H9 (cell line): Measurements from ENCODE around the gene B3GNT9. TPM values are rescaled to one million over a fixed set of nuclear protein-coding genes. Genes with fewer than 3 reads are reported as not detected.

ENCODE experiments used
- DNase-seq: peaks from one replicate; pipeline ENCODE4 v3.0.0-alpha.2; 2017
- H2AFZ ChIP-seq: one replicate; pipeline ENCODE4 v1.6.1; 2013; ENCODE audit warnings: mild to moderate bottlenecking, low read length, control low read depth, moderate library complexity
- H2AK5ac ChIP-seq: 2 replicates; pipeline ENCODE4 v1.6.1; 2013; ENCODE audit warnings: low read length, control low read depth, mixed read lengths; ENCODE audit not compliant: insufficient read length
- H2BK120ac ChIP-seq: one replicate; pipeline ENCODE4 v1.6.1; 2013; ENCODE audit warnings: low read depth, mild to moderate bottlenecking, low read length, control low read depth, inconsistent platforms; ENCODE audit not compliant: poor library complexity, severe bottlenecking
- H2BK12ac ChIP-seq: 2 replicates; pipeline ENCODE4 v1.6.1; 2013; ENCODE audit warnings: low read length, control low read depth, mixed read lengths, low read depth; ENCODE audit not compliant: insufficient read length
- H2BK15ac ChIP-seq: 2 replicates; pipeline ENCODE4 v1.6.1; 2013; ENCODE audit warnings: low read depth, low read length, control low read depth
- H2BK20ac ChIP-seq: one replicate; pipeline ENCODE4 v1.6.1; 2013; ENCODE audit warnings: low read depth, mild to moderate bottlenecking, low read length, control low read depth, inconsistent platforms; ENCODE audit not compliant: poor library complexity, severe bottlenecking
- H2BK5ac ChIP-seq: 2 replicates; pipeline ENCODE4 v1.6.1; 2013; ENCODE audit warnings: low read length, control low read depth, mixed read lengths; ENCODE audit not compliant: insufficient read length
- H3K14ac ChIP-seq: 2 replicates; pipeline ENCODE4 v1.6.1; 2013; ENCODE audit warnings: low read length, control low read depth; ENCODE audit not compliant: insufficient read depth
- H3K18ac ChIP-seq: 2 replicates; pipeline ENCODE4 v1.6.1; 2013; ENCODE audit warnings: low read depth, mild to moderate bottlenecking, mixed read lengths, low read length, control low read depth; ENCODE audit not compliant: insufficient read length
- H3K23ac ChIP-seq: 2 replicates; pipeline ENCODE4 v1.6.1; 2013; ENCODE audit warnings: low read length, control low read depth, mixed read lengths, low read depth; ENCODE audit not compliant: insufficient read length
- H3K23me2 ChIP-seq: 2 replicates; pipeline ENCODE4 v1.6.1; 2013; ENCODE audit warnings: low read depth, mild to moderate bottlenecking, mixed read lengths, low read length, control low read depth; ENCODE audit not compliant: insufficient read length, poor library complexity, severe bottlenecking
- H3K27ac ChIP-seq: 2 replicates; pipeline ENCODE4 v1.5.1; 2013; ENCODE audit warnings: low read length, control low read depth, mixed read lengths, low read depth; ENCODE audit not compliant: insufficient read length
- H3K27me3 ChIP-seq: 2 replicates; pipeline ENCODE4 v1.6.1; 2013; ENCODE audit warnings: low read length, control low read depth, inconsistent platforms; ENCODE audit not compliant: insufficient read depth
- H3K4ac ChIP-seq: 2 replicates; pipeline ENCODE4 v1.6.1; 2013; ENCODE audit warnings: low read depth, mild to moderate bottlenecking, control low read depth, inconsistent platforms, low read length, moderate library complexity
- H3K4me1 ChIP-seq: 2 replicates; pipeline ENCODE4 v1.6.1; 2013; ENCODE audit warnings: low read length, control low read depth, inconsistent platforms; ENCODE audit not compliant: insufficient read depth
- H3K4me2 ChIP-seq: 2 replicates; pipeline ENCODE4 v1.6.1; 2013; ENCODE audit warnings: low read length, control low read depth, mixed read lengths; ENCODE audit not compliant: insufficient read length, insufficient read depth
- H3K56ac ChIP-seq: 2 replicates; pipeline ENCODE4 v1.6.1; 2013; ENCODE audit warnings: low read depth, mild to moderate bottlenecking, mixed read lengths, low read length, control low read depth; ENCODE audit not compliant: insufficient read length
- H3K79me1 ChIP-seq: 2 replicates; pipeline ENCODE4 v1.6.1; 2013; ENCODE audit warnings: low read depth, mild to moderate bottlenecking, moderate library complexity, low read length, control low read depth, inconsistent platforms; ENCODE audit not compliant: insufficient read depth, poor library complexity, severe bottlenecking
- H3K79me2 ChIP-seq: 2 replicates; pipeline ENCODE4 v1.6.1; 2013; ENCODE audit warnings: low read length, control low read depth, inconsistent platforms; ENCODE audit not compliant: insufficient read depth
- H3K9ac ChIP-seq: 2 replicates; pipeline ENCODE4 v1.6.1; 2013; ENCODE audit warnings: low read length, control low read depth, mixed read lengths; ENCODE audit not compliant: insufficient read length; ENCODE audit errors: extremely low read depth
- H3K9me3 ChIP-seq: one replicate; pipeline ENCODE4 v1.6.1; 2013; ENCODE audit warnings: low read depth, low read length, inconsistent platforms; ENCODE audit not compliant: control insufficient read depth
- H3T11ph ChIP-seq: one replicate; pipeline ENCODE4 v1.6.1; 2013; ENCODE audit warnings: mild to moderate bottlenecking, low read length, control low read depth, inconsistent platforms
- H4K20me1 ChIP-seq: one replicate; pipeline ENCODE4 v1.6.1; 2013; ENCODE audit not compliant: control insufficient read depth, insufficient read length, insufficient read depth
- H4K5ac ChIP-seq: 2 replicates; pipeline ENCODE4 v1.6.1; 2013; ENCODE audit warnings: low read depth, mild to moderate bottlenecking, mixed read lengths, low read length, control low read depth; ENCODE audit not compliant: insufficient read length
- H4K8ac ChIP-seq: replicated peaks from 2 replicates; pipeline ENCODE4 v1.6.1; 2013; ENCODE audit warnings: low read length, control low read depth, mixed read lengths, low read depth; ENCODE audit not compliant: insufficient read length
- H4K91ac ChIP-seq: 2 replicates; pipeline ENCODE4 v1.6.1; 2013; ENCODE audit warnings: low read depth, mild to moderate bottlenecking, moderate library complexity, mixed read lengths, low read length, control low read depth; ENCODE audit not compliant: insufficient read length
- H3K27ac Mint-ChIP-seq, 3 experiments: 2 replicates in 2 of 3; 3 replicates in 1 of 3; pipeline ENCODE4 v1.8.0; 2020 to 2021; ENCODE audit warnings: mixed read lengths in 3 of 3, mild to moderate bottlenecking in 1 of 3, moderate library complexity in 1 of 3
- H3K27me3 Mint-ChIP-seq: 2 replicates; pipeline ENCODE4 v1.8.0; 2021; ENCODE audit warnings: low read depth, mild to moderate bottlenecking, moderate library complexity, mixed read lengths
- H3K36me3 Mint-ChIP-seq, 3 experiments: 2 replicates in 2 of 3; 3 replicates in 1 of 3; pipeline ENCODE4 v1.8.0; 2020 to 2021; ENCODE audit warnings: low read depth in 3 of 3, mixed read lengths in 3 of 3; ENCODE audit not compliant: insufficient read depth in 1 of 3
- H3K4me1 Mint-ChIP-seq, 2 experiments: 2 replicates each; pipeline ENCODE4 v1.8.0; 2020; ENCODE audit warnings: mixed read lengths in 2 of 2
- H3K4me3 Mint-ChIP-seq, 2 experiments: 2 replicates in 1 of 2; 3 replicates in 1 of 2; pipeline ENCODE4 v1.8.0; 2020 to 2021; ENCODE audit warnings: mild to moderate bottlenecking in 2 of 2, mixed read lengths in 2 of 2, moderate library complexity in 1 of 2
- H3K9me3 Mint-ChIP-seq, 2 experiments: 2 replicates in 1 of 2; 3 replicates in 1 of 2; pipeline ENCODE4 v1.8.0; 2020; ENCODE audit warnings: mild to moderate bottlenecking in 2 of 2, mixed read lengths in 2 of 2, moderate library complexity in 1 of 2
- WGBS: extraction: QIAGEN DNeasy Blood & Tissue Kit; methylation state at CpG from one replicate; pipeline ENCODE4 v1.1.7; 2013; ENCODE audit warnings: missing lambda C conversion rate, low lambda C conversion rate, mixed read lengths; ENCODE audit not compliant: insufficient read length; ENCODE audit errors: extremely low coverage; 5-methylcytosine and 5-hydroxymethylcytosine counted together
- total RNA-seq: library from RNA; stranded (reverse); gene quantifications from 2 replicates; pipeline ENCODE4 v1.2.1, GENCODE V29; 2021
- TF ChIP-seq, protein P1 (sequence below): fragments of 200-600 bp; sonication (generic); conservative IDR thresholded peaks from 3 replicates; pipeline ENCODE4 v1.8.0; 2021; ENCODE audit warnings: antibody characterized with exemption, mild to moderate bottlenecking

The B3GNT9 gene
- total RNA-seq, 1 experiment from 2014 or later: 11.2 TPM

- no peak overlapping the region for H3K9ac ChIP-seq
- H3K18ac ChIP-seq: no peak overlapping the region
- TF ChIP-seq, protein P1, sequence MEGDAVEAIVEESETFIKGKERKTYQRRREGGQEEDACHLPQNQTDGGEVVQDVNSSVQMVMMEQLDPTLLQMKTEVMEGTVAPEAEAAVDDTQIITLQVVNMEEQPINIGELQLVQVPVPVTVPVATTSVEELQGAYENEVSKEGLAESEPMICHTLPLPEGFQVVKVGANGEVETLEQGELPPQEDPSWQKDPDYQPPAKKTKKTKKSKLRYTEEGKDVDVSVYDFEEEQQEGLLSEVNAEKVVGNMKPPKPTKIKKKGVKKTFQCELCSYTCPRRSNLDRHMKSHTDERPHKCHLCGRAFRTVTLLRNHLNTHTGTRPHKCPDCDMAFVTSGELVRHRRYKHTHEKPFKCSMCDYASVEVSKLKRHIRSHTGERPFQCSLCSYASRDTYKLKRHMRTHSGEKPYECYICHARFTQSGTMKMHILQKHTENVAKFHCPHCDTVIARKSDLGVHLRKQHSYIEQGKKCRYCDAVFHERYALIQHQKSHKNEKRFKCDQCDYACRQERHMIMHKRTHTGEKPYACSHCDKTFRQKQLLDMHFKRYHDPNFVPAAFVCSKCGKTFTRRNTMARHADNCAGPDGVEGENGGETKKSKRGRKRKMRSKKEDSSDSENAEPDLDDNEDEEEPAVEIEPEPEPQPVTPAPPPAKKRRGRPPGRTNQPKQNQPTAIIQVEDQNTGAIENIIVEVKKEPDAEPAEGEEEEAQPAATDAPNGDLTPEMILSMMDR: no peak
- Mint-ChIP-seq H3K9me3 (peaks cover 0 to 3% of the 10 kb centered on the region in 2 experiments; a peak in 2 of 5 replicates), H3K27ac (no peak overlapping the region; a peak in 1 of 7 replicates), H3K4me3 (no peak overlapping the region; a peak in 1 of 5 replicates), H3K27me3 (peaks cover 23% of the 10 kb centered on the region), H3K4me1 (peaks cover 10 to 14% of the 10 kb centered on the region in 2 experiments), H3K36me3 (peaks cover 13 to 54% (median 54%) of the 10 kb centered on the region in 3 experiments)
- H4K5ac ChIP-seq: no peak overlapping the region
- H3K23me2 ChIP-seq: peaks cover 5% of the 10 kb centered on the region
- H3K27ac ChIP-seq: no peak overlapping the region
- H4K91ac ChIP-seq: no peak overlapping the region
- no peaks in the 10 kb centered on the region for H4K20me1 ChIP-seq
- H3K23ac ChIP-seq: no peak overlapping the region
- H2BK12ac ChIP-seq: no peak overlapping the region
- H3K79me1 ChIP-seq: no peaks in the 10 kb centered on the region
- H2AK5ac ChIP-seq: no peak overlapping the region
- H3K27me3 ChIP-seq: peaks cover 12% of the 10 kb centered on the region; the same call in 1 of the 2 replicates
- no peak overlapping the region for H3K4ac ChIP-seq
- H3K79me2 ChIP-seq: no peaks in the 10 kb centered on the region
- H3K14ac ChIP-seq: no peak overlapping the region
- H2AFZ ChIP-seq: no peak overlapping the region
- H2BK120ac ChIP-seq: no peak overlapping the region
- no peaks in the 10 kb centered on the region for H3K9me3 ChIP-seq
- no peak overlapping the region for H2BK15ac ChIP-seq
- DNase-seq: no peak
- H2BK5ac ChIP-seq: no peak overlapping the region
- H4K8ac ChIP-seq: no peak overlapping the region
- WGBS: no CpG with 5 or more reads among the region's 2 CpGs
- no peaks in the 10 kb centered on the region for H3K4me1 ChIP-seq
- no peak overlapping the region for H2BK20ac ChIP-seq
- H3K56ac ChIP-seq: no peak overlapping the region
- no peak overlapping the region for H3T11ph ChIP-seq
- H3K4me2 ChIP-seq: no peak overlapping the region
Observed at GRCh38 chr16:67148221-67148620, 2.6 kb downstream of the B3GNT9 start.
